GM21717 (cell line): Measurements from ENCODE around the gene PCYOX1L.
"Not testable (repeated sequence)": the region's sequence is repeated elsewhere in the genome, so short reads cannot be mapped to it uniquely, and the experiment has no call there.

ENCODE experiments used
- ATAC-seq: cut with Tn5 transposase; IDR thresholded peaks from one replicate; pipeline ENCODE4 v1.9.1; 2021; ENCODE audit warnings: mild to moderate bottlenecking, moderate library complexity; ENCODE audit not compliant: unreplicated experiment

Gene PCYOX1L

DNA sequence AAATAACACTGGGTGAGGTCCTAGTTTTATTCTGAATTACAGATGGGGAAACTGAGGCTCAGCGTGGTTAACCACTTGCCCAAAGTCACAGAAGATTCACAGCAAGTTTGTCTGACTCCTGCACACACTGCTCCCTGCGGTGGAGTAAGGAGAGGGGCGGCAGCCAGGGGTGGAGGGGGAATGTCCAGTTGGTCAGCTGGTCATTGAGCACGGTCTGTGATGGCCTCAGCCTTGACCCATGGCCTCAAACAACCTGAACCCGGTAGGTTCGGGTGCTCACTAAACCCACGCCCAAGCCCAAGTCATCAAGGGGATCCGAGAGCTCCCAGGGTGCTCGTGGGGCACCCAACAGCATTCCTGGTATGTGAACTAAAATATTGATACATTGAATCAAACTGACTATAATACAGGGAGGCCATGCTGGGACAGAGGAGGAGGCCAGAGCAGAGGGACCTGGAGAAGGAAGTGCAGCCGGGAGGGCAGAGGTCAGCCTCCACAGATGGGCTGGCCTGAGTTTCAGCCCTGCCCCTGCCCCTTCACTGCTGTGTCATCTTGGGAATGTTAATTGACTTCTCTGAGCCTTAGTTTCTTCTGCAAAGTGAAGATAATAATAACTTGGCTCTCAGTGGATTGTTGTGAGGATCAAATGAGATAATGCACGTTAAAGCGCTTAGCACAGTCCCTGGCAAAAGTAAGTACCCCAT lies 24.8 kb downstream of the PCYOX1L start:
- ATAC-seq = no peak

DNA sequence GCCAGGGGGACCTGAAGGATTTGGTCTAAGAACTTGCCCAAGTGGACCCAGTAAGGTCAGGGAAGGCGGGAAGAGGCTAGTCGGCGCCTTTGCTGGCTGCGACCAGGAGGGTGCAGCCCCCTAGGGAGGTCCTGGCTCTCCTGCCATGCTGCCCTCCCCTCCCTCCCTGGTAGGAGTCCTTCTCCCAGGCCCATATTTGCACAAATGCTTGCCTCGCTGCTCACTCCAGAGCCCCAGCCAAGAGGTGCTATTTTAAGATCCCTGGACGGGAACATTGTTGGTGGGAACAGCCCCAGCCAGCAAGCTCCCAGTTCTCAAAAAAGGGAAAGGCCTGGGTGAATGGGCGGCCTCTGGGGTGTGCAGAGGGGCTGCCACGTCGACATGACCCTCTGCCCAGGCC lies 25.6 kb downstream of the PCYOX1L start:
- ATAC-seq = no peak

DNA sequence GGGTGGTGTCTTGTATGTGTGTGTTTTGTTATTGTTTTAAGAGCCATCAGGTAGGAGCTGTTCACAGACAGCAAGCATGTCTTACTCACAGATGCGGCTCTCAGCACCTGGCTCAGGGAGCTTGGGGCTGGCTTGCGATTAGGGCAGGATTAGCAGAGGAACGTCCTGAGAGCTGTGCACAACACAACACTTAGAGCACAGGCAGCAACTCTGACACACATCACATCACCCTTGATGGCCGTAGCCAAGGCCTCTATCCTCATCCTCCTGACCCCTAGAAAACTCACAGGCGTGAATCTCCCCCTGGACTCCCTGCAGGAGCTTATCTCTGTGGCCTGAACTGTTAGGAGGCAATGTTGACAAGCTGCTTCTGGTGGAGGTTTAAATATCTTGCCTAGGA lies 28.3 kb downstream of the PCYOX1L start:
- ATAC-seq = no peak

DNA sequence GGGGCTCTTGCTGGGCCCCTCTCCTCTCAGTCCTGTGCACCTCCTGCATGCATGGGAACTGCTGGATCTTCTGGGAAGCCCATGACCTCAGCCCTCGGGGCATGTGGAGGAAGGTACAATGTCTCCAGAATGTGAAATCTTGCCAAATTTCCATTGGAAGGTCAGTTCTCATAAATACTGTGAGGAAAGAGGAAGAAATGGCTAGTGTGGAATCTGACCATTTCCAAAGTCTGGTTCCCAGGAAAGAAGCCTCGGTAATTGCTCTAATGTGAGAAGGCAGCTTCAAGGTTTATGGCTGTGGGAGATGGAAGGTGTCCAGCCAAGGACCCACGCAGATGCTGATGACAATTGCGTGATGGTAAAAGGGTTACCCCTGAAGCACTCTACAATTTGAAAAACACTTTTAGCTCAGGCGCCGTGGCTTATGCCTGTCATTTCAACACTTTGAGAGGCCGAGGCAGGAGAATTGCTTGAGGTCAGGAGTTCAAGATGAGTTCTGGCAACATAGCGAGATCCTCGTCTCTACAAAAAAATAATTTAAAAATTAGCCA lies 29.3 kb downstream of the PCYOX1L start:
- no peak for ATAC-seq

DNA sequence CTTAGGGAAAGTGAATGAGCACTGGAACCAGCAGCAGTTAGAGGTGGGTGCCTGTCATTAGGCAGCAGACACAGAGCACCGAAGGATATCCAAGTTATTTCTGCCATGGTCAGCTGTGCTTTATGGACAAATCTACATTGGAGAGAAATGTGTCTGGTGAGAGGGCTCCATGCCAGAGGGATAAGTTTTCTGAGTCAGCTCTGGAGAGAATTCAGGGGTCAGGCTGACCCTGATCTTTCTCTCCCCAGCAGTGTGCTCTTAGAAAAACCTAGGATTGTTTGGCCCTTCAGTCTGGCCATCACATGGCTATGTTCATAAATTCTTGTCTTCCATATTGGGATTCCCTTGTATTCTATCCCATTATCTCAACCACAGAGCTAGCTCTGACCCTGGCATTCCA lies 30.1 kb downstream of the PCYOX1L start:
- ATAC-seq = no peak

DNA sequence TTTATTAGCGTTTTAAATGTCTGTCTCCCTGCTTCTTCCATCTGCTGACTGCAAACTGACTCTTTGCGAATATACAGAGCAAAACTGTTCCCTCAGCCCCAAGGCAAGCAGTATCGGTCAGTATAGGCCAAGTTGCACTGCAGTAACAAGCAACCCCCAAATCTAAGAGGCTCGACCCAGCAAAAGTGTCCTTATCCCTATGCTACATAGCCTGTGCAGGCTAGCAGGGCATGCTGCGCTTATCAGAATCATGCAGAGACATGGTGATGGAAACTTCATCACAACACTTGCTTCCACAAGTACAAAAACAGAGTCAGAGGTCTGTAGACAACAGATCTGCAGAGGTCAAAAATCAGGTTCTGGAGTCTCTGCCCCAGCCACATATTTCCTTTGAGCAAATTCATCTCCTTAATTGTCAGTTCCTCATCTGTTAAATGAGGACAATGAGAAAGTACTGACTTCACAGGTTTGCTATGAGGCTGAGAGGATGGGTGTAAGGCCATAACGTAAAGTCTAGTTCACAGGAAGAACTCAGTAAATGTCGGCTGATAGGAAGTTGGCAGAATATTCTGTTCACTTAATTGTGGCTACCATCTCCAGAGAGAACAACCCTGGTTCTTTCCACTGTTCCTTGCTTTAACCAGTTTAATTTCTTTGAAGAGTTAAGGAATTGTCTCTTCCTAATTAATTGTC lies 30.8 kb downstream of the PCYOX1L start:
- no peak for ATAC-seq

DNA sequence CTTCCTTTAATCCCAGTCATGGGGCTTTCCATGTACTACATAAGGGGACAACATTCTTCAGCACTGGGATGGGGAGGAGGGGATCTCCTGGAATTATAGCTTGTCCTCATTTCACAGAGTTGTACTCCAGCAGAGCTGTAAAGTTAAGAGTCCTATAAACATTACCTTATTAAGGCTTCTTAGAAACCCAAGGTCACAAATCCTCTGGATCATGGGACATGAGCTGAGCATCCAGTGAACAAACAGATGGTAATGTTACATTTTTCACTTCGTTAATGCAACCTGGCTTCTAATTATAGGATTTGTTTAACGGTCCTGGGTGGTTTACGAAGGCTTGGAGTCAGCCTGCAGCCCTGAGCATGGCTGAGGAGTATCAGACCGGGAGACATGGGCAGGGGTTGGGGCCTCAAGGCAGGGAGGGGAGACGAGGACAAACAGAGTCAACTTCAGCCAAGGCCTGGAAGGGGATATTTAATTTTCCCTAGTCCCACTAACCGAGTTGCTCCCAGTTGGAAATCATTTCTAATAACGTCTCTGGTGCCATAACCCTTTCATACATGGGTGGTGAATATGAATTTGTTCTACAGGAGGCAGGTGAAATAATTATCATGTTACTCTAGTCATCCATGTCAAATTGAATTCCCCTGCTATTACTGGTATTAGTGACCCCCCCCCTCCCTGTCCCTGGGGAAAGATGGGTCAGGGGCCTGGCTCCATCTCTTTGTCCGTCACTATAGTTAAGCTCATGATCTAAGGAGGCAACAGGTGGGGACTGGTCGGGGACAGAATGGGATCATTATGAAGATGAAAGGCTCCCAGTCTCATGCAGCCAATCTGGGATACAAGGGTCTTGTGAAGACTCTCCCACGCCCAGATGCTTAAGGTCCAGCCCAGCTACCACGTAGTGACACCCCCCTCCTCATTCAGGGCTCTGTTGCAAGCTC lies 32.0 kb downstream of the PCYOX1L start:
- ATAC-seq = no peak

DNA sequence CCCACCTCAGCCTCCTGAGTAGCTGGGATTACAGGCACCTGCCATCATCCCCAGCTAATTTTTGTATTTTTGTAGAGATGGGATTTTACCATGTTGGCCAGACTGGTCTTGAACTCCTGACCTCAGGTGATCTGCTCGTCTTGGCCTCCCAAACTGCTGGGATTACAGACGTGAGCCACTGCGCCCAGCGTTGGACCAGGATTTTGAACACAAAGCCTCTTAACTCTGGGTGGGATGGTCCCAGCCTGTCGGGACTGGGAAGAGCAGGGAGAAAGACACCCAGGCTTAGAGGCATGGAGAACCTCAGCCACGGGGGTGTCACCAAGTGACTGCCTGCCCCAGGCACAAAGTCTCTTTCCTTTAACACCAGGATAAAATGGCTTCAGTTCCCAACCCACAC lies 33.2 kb downstream of the PCYOX1L start:
- ATAC-seq = not testable (repeated sequence)

DNA sequence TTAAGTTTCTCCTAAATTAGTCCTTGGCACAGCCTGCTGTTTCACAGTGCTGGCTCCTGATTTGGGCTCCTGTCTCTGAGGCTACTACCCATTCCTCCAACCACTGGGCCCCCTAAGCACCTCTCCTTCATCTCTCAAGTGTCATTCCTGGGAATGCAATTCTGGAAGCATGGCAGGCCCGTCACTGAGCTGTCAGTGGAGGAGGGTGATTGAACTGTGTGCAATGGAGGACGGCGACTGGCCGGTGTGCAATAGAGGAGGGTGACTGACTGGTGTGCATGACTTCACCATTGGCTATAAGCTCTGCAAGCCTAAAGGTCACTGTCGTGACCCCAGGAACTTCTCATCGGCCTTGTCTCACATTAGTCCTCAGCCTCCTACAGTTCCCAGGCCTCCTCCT lies 33.7 kb downstream of the PCYOX1L start:
- no peak for ATAC-seq

DNA sequence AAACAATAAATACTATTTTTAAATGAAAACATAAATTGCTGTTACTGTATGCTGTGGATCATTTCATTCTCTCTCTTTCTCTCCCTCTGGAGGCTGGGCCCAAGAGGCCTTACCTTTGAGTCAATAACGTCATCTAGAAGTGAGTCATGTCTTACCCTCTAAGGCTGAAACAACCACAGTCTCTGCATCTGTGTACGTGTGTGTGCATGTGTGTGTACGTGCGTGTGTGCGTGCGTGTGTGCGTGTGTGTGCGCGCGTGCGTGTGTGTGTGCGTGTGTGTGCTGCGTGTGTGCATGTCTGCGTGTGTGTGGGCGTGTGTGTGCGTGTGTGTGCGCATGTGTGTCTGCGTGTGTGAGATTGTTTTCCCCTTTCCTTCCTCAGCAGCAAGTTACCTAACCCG lies 34.9 kb downstream of the PCYOX1L start:
- no peak for ATAC-seq

DNA sequence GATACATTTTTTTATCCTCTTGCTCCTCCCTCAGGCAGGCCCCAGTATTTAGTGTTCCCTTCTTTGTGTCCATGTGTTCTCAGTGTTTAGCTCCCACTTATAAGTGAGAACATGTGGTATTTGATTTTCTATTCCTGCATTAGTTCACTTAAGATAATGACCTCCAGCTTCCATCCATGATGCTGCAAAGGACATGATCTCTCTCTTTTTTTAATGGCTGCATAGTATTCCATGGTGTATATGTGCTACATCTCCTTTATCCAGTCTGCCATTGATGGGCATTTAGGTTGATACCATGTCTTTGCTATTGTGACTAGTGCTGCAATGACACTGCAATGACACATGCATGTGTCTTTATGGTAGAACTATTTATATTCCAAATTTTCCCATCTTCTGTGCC lies 37.1 kb downstream of the PCYOX1L start:
- not testable (repeated sequence) for ATAC-seq

DNA sequence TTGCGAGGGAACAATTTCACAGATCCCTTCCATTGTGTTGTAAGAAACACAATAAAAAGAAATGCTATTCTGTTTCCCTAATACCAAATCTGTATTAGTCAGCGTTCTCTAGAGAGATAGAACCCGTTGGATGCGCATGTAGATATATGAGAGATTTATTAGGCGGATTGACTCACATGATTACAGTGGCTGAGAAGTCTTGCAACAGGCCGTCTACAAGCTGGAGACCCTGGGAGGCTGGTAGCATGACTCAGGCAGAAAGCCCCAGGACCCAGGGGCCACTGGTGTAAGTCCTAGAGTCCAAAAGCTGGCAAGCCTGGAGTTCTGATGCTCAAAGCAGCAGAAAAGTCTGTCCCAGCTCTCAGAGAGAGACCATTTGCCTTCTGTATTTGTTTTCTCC lies 39.7 kb downstream of the PCYOX1L start:
- ATAC-seq = no peak

DNA sequence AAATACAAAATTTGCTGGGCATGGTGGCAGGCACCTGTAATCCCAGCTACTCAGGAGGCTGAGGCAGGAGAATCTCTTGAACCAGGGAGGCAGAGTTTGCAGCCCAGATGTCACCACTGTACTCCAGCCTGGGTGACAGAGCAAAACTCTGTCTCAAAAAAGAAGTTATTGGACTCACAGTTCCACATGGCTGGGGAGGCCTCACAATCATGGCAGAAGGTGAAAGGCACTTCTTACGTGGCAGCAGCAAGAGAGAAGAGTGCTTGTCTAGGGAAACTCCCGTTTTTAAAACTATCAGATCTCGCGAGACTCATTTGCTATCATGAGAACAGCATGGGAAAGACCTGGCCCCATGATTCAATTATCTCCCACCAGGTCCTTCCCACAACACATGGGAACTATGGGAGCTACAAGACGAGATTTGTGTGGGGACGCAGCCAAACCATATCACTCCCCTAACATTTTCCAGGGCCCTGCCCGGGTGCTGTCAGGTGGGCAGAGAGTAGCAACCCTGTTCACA lies 41.0 kb downstream of the PCYOX1L start:
- not testable (repeated sequence) for ATAC-seq

DNA sequence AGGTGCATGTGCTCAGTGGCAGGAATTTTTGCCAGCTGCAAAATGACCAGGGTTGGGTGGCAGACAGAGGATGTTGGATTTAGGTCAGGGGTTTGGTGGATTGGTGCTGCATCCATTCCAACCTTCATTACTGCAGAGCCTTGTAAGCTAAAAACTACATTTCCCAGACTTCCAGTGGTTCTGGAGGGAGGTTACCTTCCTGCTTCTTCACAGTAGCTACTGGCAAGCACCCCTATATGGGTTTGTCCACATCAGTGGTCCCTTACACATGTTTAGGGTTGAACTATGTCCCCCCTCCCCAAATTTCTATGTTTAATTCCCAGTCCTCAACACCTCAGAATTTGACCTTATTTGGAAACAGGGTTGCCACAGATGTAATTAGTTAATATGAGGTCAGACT lies 41.9 kb downstream of the PCYOX1L start:
- no peak for ATAC-seq

DNA sequence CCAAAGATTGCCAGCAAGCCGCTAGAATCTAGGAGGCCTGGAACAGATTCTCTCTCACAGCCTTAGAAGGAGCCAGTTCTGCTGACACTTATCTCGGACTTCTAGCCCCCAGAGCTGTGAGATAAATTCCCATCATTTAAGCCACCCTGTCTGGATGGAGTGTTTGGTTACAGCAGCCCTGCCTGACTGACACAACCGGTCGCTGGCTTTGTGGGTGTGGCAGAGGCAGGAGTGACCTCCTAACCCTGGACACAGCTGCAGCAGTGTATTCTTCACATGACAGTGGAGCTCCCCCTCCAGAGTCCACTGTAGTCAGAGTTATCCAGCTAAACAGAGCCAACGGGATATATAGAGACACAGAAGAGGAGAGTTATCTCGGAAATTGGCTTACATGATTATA lies 42.5 kb downstream of the PCYOX1L start:
- ATAC-seq = no peak

DNA sequence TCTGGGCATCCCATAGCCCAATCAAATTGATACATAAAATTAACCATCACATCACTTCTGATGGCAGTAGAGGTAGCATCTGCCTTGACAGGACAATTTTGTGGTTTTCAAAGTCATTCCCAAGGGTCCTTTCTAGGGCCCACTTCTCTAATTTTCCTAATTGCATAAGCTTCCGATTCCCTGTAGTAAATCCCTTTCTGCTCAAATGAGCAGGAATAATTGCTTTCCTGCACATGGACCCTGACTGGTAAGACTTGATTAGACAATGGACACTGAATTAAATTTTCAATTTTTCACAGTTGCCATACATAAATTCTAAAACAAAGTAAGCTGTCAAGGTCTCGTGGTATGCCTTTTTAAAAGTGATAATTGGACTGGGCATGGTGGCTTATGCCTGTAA lies 43.2 kb downstream of the PCYOX1L start:
- ATAC-seq = no peak

DNA sequence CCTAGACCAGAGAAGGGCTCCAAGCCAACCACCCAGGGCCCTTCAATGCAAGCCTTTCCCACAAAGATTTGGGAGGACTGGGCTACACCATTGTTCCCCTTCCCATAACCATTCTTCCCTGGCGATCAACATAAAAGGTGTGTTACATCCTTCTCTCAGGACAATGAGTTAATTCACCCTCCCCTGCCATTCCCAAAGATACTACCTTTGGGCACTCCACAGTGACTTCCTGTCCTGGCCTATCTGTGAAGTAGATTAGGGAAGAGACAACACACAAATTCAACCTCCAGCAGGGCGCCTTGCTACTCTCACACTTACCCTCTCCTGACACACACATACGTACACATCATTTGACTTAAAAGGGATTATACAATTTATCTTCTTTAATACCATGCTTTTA lies 44.4 kb downstream of the PCYOX1L start:
- ATAC-seq = no peak

DNA sequence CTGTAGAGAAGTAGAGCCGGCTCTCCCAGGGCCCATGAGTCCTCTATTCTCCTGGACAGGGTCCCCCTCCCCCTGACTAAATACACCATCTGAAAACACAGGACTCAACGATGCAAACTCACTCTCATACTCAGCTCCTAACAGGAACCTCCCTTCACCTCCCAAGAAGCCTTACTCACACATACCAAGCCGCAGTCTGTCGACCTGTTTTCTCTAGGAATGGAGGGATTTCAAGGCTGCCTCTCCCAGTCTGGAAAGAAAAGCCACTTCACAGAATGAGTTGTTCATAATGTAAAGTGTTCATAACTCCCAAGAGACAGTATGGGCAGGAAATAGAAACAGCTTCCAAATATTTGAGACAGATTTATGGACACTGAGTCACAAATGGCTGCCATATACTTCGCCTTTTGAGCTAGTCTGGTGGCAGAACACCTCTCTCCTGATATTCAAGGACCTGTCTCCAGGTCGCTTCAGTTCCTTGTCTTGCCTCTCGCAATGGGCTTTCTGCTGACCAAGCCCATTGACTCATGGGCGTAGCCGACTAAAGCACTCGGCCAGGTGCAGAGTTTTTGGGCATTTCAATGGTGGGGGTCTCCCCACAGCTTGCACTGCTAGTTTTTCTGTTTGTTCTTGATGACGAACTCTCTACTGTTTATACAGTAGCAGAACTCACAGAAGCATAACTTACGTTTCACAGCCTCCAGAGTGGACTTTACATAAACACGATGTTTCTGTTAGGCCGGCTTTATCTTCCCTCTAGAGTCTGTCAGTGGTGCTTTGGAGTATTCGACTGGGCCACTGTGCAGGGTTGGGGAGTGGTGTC lies 46.3 kb downstream of the PCYOX1L start:
- ATAC-seq = no peak

DNA sequence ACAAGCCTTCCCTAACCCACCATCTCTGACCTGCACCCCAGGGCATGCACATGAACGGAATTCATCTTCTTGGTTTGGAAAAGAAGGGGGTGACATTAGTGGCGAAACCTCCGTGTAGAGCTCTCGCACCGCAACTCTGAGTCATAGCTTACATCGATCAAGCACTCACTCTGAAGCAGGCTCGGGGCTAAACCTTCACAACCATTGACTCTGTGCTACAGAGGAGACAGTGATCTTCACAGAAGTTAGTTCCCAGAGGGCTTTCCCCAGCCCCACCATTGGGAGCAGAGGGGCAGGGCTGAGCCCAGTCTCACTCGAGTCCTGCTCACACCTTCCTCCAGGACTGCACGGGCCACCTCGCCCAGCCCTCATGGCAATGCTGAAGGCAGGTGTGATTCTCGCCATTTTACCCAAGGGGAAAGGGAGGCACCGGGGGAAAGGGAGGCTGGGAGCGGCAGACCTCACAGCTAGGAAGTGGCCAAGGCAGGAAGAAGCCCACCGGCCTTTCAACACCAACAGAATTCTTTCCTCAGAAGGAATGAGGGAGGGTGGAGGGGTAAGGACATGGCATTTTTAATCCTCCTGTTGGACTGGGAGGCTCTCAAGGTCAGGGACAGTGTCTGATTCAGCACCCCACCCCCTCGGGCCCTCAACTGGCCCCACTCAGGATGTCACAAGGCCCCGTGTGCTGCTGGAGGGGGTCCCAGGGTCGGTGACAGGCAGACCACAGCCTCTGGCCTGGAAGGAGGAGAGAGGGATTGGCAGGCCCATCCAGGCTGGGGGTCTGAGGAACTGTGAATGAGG lies 47.1 kb downstream of the PCYOX1L start:
- no peak for ATAC-seq
